K562 (cell line): ENCODE results near the gene FAM151A. TPM values are rescaled to one million over a fixed set of nuclear protein-coding genes. Genes with fewer than 3 reads are reported as not detected.

ENCODE experiments used
- AFF1 ChIP-seq, 2 experiments: fragments of 450-650 bp; IDR thresholded peaks; 2 replicates each; pipeline ENCODE4 v1.6.1; 2018; ENCODE audit warnings: mild to moderate bottlenecking in 2 of 2, low read depth in 1 of 2; ENCODE audit not compliant: partially characterized antibody in 2 of 2
- ARID1B ChIP-seq: fragments of 450-650 bp; IDR thresholded peaks from 2 replicates; pipeline ENCODE4 v1.6.1; 2016; ENCODE audit warnings: antibody characterized with exemption, mild to moderate bottlenecking, inconsistent platforms
- CC2D1A ChIP-seq: fragments of 450-650 bp; IDR thresholded peaks from 2 replicates; pipeline ENCODE4 v1.6.1; 2017; ENCODE audit warnings: mild to moderate bottlenecking
- DNMT1 ChIP-seq: fragments of 450-650 bp; IDR thresholded peaks from 2 replicates; pipeline ENCODE4 v1.6.1; 2016; ENCODE audit warnings: antibody characterized with exemption, mild to moderate bottlenecking
- E2F8 ChIP-seq: fragments of 450-650 bp; IDR thresholded peaks from 2 replicates; pipeline ENCODE4 v1.7.1; 2018; ENCODE audit warnings: mild to moderate bottlenecking, low read depth; ENCODE audit not compliant: partially characterized antibody
- POLR2H ChIP-seq: IDR thresholded peaks from 2 replicates; pipeline ENCODE4 v1.6.1; 2016; ENCODE audit warnings: missing genetic modification characterization, low read depth, mild to moderate bottlenecking, control low read depth, missing compliant biosample characterization, moderate library complexity
- PTTG1 ChIP-seq: fragments of 450-650 bp; IDR thresholded peaks from 2 replicates; pipeline ENCODE4 v1.6.1; 2016; ENCODE audit warnings: low read depth, mild to moderate bottlenecking, missing genetic modification characterization, missing compliant biosample characterization
- SMC3 ChIP-seq: conservative IDR thresholded peaks from 2 replicates; pipeline ENCODE4 v1.6.1; 2011; ENCODE audit warnings: low read depth, low read length, improper control_type of control experiment; ENCODE audit not compliant: insufficient read depth
- ZFP36 ChIP-seq: fragments of 150-350 bp; IDR thresholded peaks from 2 replicates; pipeline ENCODE4 v1.6.1; 2018; ENCODE audit warnings: low read length, low read depth; ENCODE audit not compliant: partially characterized antibody
- ZNF143 ChIP-seq: sonication (generic); formaldehyde crosslinking; IDR thresholded peaks from 2 replicates; pipeline ENCODE4 v1.9.0; 2022; ENCODE audit warnings: mild to moderate bottlenecking, missing genetic modification reagents
- ZNF431 ChIP-seq: sonication (generic); formaldehyde crosslinking; IDR thresholded peaks from 2 replicates; pipeline ENCODE4 v1.8.0; 2022; ENCODE audit warnings: mild to moderate bottlenecking, missing genetic modification reagents
- ZNF717 ChIP-seq: fragments of 250-450 bp; sonication (Bioruptor Pico); IDR thresholded peaks from 2 replicates; pipeline ENCODE4 v1.5.0; 2021
- polyA plus RNA-seq, 8 experiments: library from polyadenylated mRNA; depleted of rRNA in 4 of 8; stranded (reverse) in 5 of 8; unstranded in 3 of 8; fragments of >200 nt; fragmentation: Nextera tagmentation in 2 of 8; fragmentation: Illumina TruSeq in 1 of 8; extraction: Ambion mirVana in 2 of 8; extraction: Trizol in 1 of 8; gene quantifications; 2 replicates each; pipeline versions ENCODE4 v1.2.1 to v1.2.3, GENCODE V29; 2011 to 2014; ENCODE audit warnings: inconsistent platforms in 1 of 8, missing spikeins in 1 of 8
- total RNA-seq, 7 experiments: library from RNA; depleted of rRNA in 6 of 7; stranded (reverse); fragments of >200 nt in 6 of 7; fragmentation: Illumina TruSeq in 2 of 7; extraction: Trizol in 2 of 7; gene quantifications; 2 replicates each; pipeline versions ENCODE4 v1.2.1 to v1.2.3, GENCODE V29; 2011 to 2021; ENCODE audit warnings: low replicate concordance in 1 of 7
- TF ChIP-seq, protein P1 (sequence below), 2 experiments: fragments of 200-800 bp in 1 of 2; sonication (Bioruptor generic) in 1 of 2; sonication (generic) in 1 of 2; formaldehyde crosslinking in 1 of 2; IDR thresholded peaks in 1 of 2; conservative IDR thresholded peaks in 1 of 2; 2 replicates each; pipeline versions ENCODE4 v1.5.0 to v1.6.1; 2016 to 2020; ENCODE audit warnings: missing compliant biosample characterization in 1 of 2, missing genetic modification characterization in 1 of 2, missing genetic modification reagents in 1 of 2
- TF ChIP-seq, protein P2 (sequence below), 3 experiments: fragments of 200-800 bp in 1 of 3; sonication (Bioruptor generic) in 1 of 3; sonication (generic) in 1 of 3; formaldehyde crosslinking in 1 of 3; IDR thresholded peaks; 2 replicates each; pipeline versions ENCODE4 v1.6.1 to v1.8.0; 2016 to 2022; ENCODE audit warnings: mild to moderate bottlenecking in 2 of 3, missing compliant biosample characterization in 2 of 3, missing genetic modification characterization in 2 of 3, missing genetic modification reagents in 1 of 3
- TF ChIP-seq, protein P3 (sequence below): fragments of 450-650 bp; conservative IDR thresholded peaks from 2 replicates; pipeline ENCODE4 v1.6.1; 2016; ENCODE audit warnings: missing genetic modification characterization, low read depth, mild to moderate bottlenecking, control low read depth, missing compliant biosample characterization

FAM151A gene
- total and polyA plus RNA-seq, 9 of the 15 experiments (the other 6 are each of a cell fraction or from before 2014, with no cell fraction given): not detected

- TF ChIP-seq, protein P1, sequence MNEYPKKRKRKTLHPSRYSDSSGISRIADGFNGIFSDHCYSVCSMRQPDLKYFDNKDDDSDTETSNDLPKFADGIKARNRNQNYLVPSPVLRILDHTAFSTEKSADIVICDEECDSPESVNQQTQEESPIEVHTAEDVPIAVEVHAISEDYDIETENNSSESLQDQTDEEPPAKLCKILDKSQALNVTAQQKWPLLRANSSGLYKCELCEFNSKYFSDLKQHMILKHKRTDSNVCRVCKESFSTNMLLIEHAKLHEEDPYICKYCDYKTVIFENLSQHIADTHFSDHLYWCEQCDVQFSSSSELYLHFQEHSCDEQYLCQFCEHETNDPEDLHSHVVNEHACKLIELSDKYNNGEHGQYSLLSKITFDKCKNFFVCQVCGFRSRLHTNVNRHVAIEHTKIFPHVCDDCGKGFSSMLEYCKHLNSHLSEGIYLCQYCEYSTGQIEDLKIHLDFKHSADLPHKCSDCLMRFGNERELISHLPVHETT (CRISPR knock-in tag; conservative IDR thresholded peaks at IDR 0.05 in 1 of 2, IDR thresholded peaks at IDR 0.05 in 1 of 2): no peak
- TF ChIP-seq POLR2H (tag) (no peak), ZFP36 (peak; percentile 14), DNMT1 (no peak), CC2D1A (peak; percentile 82; the same call in 1 of the 2 replicates), ZNF143 (CRISPR knock-in tag) (no peak), ZNF717 (CRISPR knock-in tag) (no peak), SMC3 (peak; percentile 97), ARID1B (no peak), AFF1 (IDR thresholded peaks at IDR 0.05; ENCODE audit: low read depth in 1 of 2, partially characterized antibody in 2 of 2) (no peak), PTTG1 (tag) (no peak), E2F8 (no peak), ZNF431 (CRISPR knock-in tag) (no peak)
- TF ChIP-seq, protein P2, sequence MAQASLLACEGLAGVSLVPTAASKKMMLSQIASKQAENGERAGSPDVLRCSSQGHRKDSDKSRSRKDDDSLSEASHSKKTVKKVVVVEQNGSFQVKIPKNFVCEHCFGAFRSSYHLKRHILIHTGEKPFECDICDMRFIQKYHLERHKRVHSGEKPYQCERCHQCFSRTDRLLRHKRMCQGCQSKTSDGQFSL (CRISPR knock-in tag; IDR thresholded peaks at IDR 0.05): peak; percentile 78
- TF ChIP-seq, protein P2 (tag; IDR thresholded peaks at IDR 0.05): no peak
- TF ChIP-seq, protein P3, sequence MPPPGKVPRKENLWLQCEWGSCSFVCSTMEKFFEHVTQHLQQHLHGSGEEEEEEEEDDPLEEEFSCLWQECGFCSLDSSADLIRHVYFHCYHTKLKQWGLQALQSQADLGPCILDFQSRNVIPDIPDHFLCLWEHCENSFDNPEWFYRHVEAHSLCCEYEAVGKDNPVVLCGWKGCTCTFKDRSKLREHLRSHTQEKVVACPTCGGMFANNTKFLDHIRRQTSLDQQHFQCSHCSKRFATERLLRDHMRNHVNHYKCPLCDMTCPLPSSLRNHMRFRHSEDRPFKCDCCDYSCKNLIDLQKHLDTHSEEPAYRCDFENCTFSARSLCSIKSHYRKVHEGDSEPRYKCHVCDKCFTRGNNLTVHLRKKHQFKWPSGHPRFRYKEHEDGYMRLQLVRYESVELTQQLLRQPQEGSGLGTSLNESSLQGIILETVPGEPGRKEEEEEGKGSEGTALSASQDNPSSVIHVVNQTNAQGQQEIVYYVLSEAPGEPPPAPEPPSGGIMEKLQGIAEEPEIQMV (tag): no peak
Observed at GRCh38 chr1:54671985-54672608, 48.8 kb upstream of the FAM151A start (continued).
